Right forelimb (tissue), 1 donor: ENCODE measurements around the gene TMUB1.

ENCODE experiments used
- DNase-seq: peaks from one replicate; pipeline ENCODE4 v3.0.0-alpha.2; 2018

Gene TMUB1

GRCh38 chr7:151083071-151083823, at the start of gene TMUB1:
TMUB1 (minus strand) TSS chr7:151083493; CDS start chr7:151082563, 930 bp downstream.
- DNase-seq, result peak; percentile 83

- DNase-seq, result no peak
Observed at GRCh38 chr7:151132461-151133205, 49.3 kb upstream of the TMUB1 start.

GRCh38 chr7:151131592-151132293, 48.5 kb upstream of the TMUB1 start:
- peak; percentile 74 for DNase-seq

GRCh38 chr7:151131224-151131591, 47.9 kb upstream of the TMUB1 start:
- DNase-seq, result no peak

GRCh38 chr7:151130741-151131157, 47.5 kb upstream of the TMUB1 start:
- no peak for DNase-seq

GRCh38 chr7:151129960-151130591, 46.8 kb upstream of the TMUB1 start:
- no peak for DNase-seq

GRCh38 chr7:151129117-151129959, 46.0 kb upstream of the TMUB1 start:
- DNase-seq, result no peak

GRCh38 chr7:151128716-151129115, 45.4 kb upstream of the TMUB1 start:
- no peak for DNase-seq

GRCh38 chr7:151128144-151128543, 44.9 kb upstream of the TMUB1 start:
- no peak for DNase-seq

GRCh38 chr7:151126491-151127137, 43.3 kb upstream of the TMUB1 start:
- no peak for DNase-seq

GRCh38 chr7:151125846-151126481, 42.7 kb upstream of the TMUB1 start:
- DNase-seq, result peak; percentile 63

GRCh38 chr7:151125470-151125845, 42.2 kb upstream of the TMUB1 start:
- peak; percentile 71 for DNase-seq

GRCh38 chr7:151124899-151125399, 41.7 kb upstream of the TMUB1 start:
- DNase-seq, result no peak

GRCh38 chr7:151124481-151124880, 41.2 kb upstream of the TMUB1 start:
- no peak for DNase-seq

- DNase-seq, result peak; percentile 92
Observed at GRCh38 chr7:151123822-151124464, 40.6 kb upstream of the TMUB1 start.

GRCh38 chr7:151123158-151123821, 40.0 kb upstream of the TMUB1 start:
- DNase-seq, result no peak

GRCh38 chr7:151122796-151123157, 39.5 kb upstream of the TMUB1 start:
- DNase-seq, result no peak

GRCh38 chr7:151122276-151122675, 39.0 kb upstream of the TMUB1 start:
- no peak for DNase-seq

- DNase-seq, result no peak
Observed at GRCh38 chr7:151121380-151122170, 38.3 kb upstream of the TMUB1 start.
